Activated T-helper 9 cell treated with anti-CD3 and anti-CD28 coated beads, Interleukin-2, amount 50 U/mL, for 16 hours (primary cell): ENCODE results near the gene ZNF391.
A peak's percentile ranks its signal among the peaks of the same experiment; 100 is the strongest.
"Not testable (repeated sequence)": the region's sequence is repeated elsewhere in the genome, so short reads cannot be mapped to it uniquely, and the experiment has no call there.

ENCODE experiments used
- DNase-seq: peaks from one replicate; pipeline ENCODE4 v3.0.0-alpha.2; 2020; ENCODE audit warnings: low read depth

Gene ZNF391

GRCh38 chr6:27388293-27389197 lies at the start of gene ZNF391:
Gene ZNF391, plus strand, starts transcription at chr6:27388759. Its CDS starts 11,612 bp downstream, at chr6:27400371.
- peak; percentile 43 for DNase-seq

- DNase-seq, result no peak
These were observed 35.7 kb upstream of the ZNF391 start for GRCh38 chr6:27352850-27353249.

- DNase-seq, result no peak
These were observed 29.8 kb upstream of the ZNF391 start for GRCh38 chr6:27358786-27359185.

GRCh38 chr6:27359231-27359630 lies 29.3 kb upstream of the ZNF391 start:
- no peak for DNase-seq

- no peak for DNase-seq
These were observed 20.4 kb upstream of the ZNF391 start for GRCh38 chr6:27368202-27368601.

- DNase-seq, result no peak
These were observed 18.2 kb upstream of the ZNF391 start for GRCh38 chr6:27370391-27370790.

GRCh38 chr6:27374824-27375612 lies 13.5 kb upstream of the ZNF391 start:
- peak; percentile 50 for DNase-seq

- DNase-seq, result no peak
These were observed 12.9 kb upstream of the ZNF391 start for GRCh38 chr6:27375613-27376079.

- not testable (repeated sequence) for DNase-seq
These were observed 10.2 kb upstream of the ZNF391 start for GRCh38 chr6:27378406-27378805.

- not testable (repeated sequence) for DNase-seq
These were observed 7.6 kb upstream of the ZNF391 start for GRCh38 chr6:27381001-27381400.

GRCh38 chr6:27383011-27383410 lies 5.5 kb upstream of the ZNF391 start:
- DNase-seq, result no peak

- DNase-seq, result no peak
These were observed 5.1 kb upstream of the ZNF391 start for GRCh38 chr6:27383481-27383880.

- DNase-seq, result no peak
These were observed 4.1 kb downstream of the ZNF391 start for GRCh38 chr6:27392623-27393022.

- DNase-seq, result no peak
These were observed 5.5 kb downstream of the ZNF391 start for GRCh38 chr6:27394073-27394472.

- DNase-seq, result no peak
These were observed 12.5 kb downstream of the ZNF391 start for GRCh38 chr6:27400877-27401642.

- DNase-seq, result no peak
These were observed 17.5 kb downstream of the ZNF391 start for GRCh38 chr6:27406085-27406484.

- DNase-seq, result no peak
These were observed 18.7 kb downstream of the ZNF391 start for GRCh38 chr6:27407153-27407814.

GRCh38 chr6:27414300-27414699 lies 25.7 kb downstream of the ZNF391 start:
- no peak for DNase-seq

- DNase-seq, result no peak
These were observed 26.4 kb downstream of the ZNF391 start for GRCh38 chr6:27414996-27415395.

- no peak for DNase-seq
These were observed 27.3 kb downstream of the ZNF391 start for GRCh38 chr6:27415898-27416297.

- DNase-seq, result no peak
These were observed 30.8 kb downstream of the ZNF391 start for GRCh38 chr6:27419363-27419762.
